ENCODE results near the gene NHP2.
A peak's percentile ranks its signal among the peaks of the same experiment; 100 is the strongest.

Gene NHP2

GRCh38 chr5:178112545-178112944, 41.1 kb downstream of the NHP2 start:
- TF ChIP-seq, protein P1, sequence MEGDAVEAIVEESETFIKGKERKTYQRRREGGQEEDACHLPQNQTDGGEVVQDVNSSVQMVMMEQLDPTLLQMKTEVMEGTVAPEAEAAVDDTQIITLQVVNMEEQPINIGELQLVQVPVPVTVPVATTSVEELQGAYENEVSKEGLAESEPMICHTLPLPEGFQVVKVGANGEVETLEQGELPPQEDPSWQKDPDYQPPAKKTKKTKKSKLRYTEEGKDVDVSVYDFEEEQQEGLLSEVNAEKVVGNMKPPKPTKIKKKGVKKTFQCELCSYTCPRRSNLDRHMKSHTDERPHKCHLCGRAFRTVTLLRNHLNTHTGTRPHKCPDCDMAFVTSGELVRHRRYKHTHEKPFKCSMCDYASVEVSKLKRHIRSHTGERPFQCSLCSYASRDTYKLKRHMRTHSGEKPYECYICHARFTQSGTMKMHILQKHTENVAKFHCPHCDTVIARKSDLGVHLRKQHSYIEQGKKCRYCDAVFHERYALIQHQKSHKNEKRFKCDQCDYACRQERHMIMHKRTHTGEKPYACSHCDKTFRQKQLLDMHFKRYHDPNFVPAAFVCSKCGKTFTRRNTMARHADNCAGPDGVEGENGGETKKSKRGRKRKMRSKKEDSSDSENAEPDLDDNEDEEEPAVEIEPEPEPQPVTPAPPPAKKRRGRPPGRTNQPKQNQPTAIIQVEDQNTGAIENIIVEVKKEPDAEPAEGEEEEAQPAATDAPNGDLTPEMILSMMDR (IDR thresholded peaks at IDR 0.05; ENCODE audit: borderline replicate concordance, insufficient read depth, low read depth, low read length), result no peak
- H3K4me3 ChIP-seq (ENCODE audit: low read depth, low read length), result peak overlapping the region; percentile 42

DNA sequence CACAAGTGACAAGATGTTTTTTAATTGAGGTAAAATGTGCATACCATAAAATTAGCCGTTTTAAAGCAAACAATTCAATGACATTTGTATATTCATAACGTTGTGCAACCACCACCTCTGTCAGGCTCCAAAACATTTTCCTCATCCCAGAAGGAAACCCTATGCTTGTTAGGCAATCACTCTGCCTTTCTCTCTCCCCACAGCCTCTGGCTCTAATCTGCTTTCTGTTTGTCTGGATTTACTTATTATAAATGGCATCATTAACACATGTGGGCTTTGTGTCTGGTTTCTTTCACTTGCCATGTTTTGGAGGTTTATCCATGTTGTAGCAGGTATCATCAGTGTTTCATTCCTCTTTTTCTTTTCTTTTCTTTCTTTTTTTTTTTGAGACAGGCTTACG, 41.8 kb downstream of the NHP2 start:
- no peak overlapping the region for H3K4me3 ChIP-seq (ENCODE audit: low read depth, low read length)
- TF ChIP-seq, protein P1 (IDR thresholded peaks at IDR 0.05; ENCODE audit: borderline replicate concordance, insufficient read depth, low read depth, low read length), result no peak

GRCh38 chr5:178110511-178110910, 43.2 kb downstream of the NHP2 start:
- no peak overlapping the region for H3K4me3 ChIP-seq (ENCODE audit: low read depth, low read length)
- TF ChIP-seq, protein P1 (IDR thresholded peaks at IDR 0.05; ENCODE audit: borderline replicate concordance, insufficient read depth, low read depth, low read length), result no peak

DNA sequence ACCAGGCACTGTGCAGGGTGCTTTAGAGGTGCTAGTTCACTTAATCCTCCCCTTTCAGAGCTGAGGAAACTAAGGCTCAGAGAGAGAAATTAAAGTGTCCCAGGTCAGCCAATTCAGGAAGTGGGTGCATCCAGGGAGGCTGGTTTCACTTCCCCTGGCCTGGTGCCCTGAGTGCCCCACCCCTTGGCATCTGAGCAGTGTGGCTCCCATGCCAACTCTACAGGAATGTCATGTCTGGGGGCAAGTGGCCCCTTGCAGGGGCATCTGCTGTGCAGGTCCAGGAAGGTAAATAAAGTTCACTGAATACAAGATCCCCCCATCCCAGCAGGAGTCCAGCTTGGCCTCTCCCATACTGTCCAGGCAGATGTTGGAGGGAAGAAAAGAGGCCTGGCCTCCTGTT, 44.7 kb downstream of the NHP2 start:
- TF ChIP-seq, protein P1 (IDR thresholded peaks at IDR 0.05; ENCODE audit: borderline replicate concordance, insufficient read depth, low read depth, low read length), result no peak
- no peak overlapping the region for H3K4me3 ChIP-seq (ENCODE audit: low read depth, low read length)

- TF ChIP-seq, protein P1 (IDR thresholded peaks at IDR 0.05; ENCODE audit: borderline replicate concordance, insufficient read depth, low read depth, low read length), result no peak
- no peak overlapping the region for H3K4me3 ChIP-seq (ENCODE audit: low read depth, low read length)
Observed at GRCh38 chr5:178108446-178108845, 45.2 kb downstream of the NHP2 start.

- TF ChIP-seq, protein P1 (IDR thresholded peaks at IDR 0.05; ENCODE audit: borderline replicate concordance, insufficient read depth, low read depth, low read length), result no peak
Observed at GRCh38 chr5:178107756-178108310, 45.9 kb downstream of the NHP2 start.

GRCh38 chr5:178106556-178107239, 47.0 kb downstream of the NHP2 start:
- H3K4me3 ChIP-seq (ENCODE audit: low read depth, low read length), result no peak overlapping the region
- TF ChIP-seq, protein P1 (IDR thresholded peaks at IDR 0.05; ENCODE audit: borderline replicate concordance, insufficient read depth, low read depth, low read length), result no peak

More at GRCh38 chr5:178107756-178108310, 45.9 kb downstream of the NHP2 start:
- no peak overlapping the region for H3K4me3 ChIP-seq (ENCODE audit: low read depth, low read length)

All from GM12875 (cell line).